ENCODE measurements around the gene C10orf71.

The C10orf71 gene

GRCh38 chr10:49364051-49364450 is 65.1 kb downstream of the C10orf71 start:
- no peak for DNase-seq

DNA sequence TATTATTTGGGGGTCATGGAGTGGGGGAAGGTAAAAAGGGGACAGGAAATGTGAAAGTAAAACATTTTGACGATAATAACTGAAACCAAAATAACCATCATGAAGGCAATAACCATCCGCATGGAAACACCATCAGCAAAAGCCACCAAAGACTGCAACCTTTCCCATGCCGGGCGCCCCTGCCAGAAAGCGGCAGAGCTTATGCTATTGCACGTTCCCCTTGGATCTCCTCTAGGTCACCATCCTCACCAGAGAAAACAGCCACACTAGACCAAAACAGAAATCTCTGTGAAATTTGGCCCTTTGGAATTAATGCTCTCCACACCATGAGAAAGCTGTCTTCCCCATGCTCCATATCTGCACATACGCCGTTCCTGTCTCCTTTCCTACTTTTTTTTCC is 65.8 kb downstream of the C10orf71 start:
- DNase-seq: no peak

- DNase-seq: no peak
Observed at GRCh38 chr10:49365275-49365674, 66.3 kb downstream of the C10orf71 start.

DNA sequence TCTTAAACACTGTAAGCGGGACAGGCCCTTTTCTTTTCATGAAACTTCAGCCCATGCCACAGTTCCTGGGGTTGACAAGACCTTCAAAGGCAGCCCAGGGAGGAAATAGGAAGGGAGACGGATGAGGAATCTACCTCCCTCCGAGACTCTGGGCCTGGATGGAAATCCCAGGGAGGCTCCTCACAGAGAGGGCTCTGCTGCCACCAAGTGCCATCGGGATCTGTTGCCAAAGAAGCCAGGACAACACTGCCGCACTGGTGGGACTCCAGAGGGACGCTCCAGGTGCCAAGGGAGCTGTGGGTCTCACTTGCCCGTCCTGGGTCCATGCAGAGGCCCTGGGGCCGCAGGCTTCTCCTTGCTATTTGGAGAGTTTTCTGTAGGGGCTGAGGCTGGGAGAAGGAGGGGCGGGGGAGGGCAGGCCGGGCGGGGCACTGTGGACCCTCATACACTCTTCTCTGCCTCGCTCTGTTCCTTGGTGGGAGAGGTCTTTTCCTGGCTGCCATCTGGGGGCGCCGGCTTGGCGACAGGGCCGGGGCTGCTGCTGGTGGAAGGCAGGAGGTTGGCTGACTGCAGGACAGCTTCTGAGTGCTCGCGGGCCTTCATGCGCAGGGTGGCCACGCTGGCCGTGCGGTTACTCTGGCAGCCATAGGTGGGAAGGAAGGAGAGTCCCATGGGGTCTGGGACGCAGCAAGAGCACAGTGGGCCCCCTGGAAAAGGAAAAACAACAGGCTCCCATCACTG is 66.9 kb downstream of the C10orf71 start:
- no peak for DNase-seq

DNA sequence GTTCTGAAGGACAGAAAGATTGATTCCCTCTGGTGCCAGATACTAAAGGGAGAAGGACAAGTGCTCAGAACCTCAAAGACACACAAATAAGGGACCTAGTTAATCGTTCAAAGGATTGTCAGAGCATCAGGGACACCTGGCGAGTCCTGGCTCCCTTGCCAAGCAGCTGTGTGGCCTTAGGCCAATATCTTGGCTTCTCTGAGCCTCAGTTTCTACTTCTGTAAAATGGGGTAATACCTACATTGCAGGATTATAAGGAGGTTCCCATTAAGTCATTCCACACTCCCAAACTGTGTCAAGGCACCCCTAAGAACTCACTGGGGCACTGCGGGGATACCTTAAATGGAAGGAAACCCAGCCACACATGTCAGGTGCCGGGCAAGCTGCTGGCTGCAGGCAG is 67.5 kb downstream of the C10orf71 start:
- no peak for DNase-seq

DNA sequence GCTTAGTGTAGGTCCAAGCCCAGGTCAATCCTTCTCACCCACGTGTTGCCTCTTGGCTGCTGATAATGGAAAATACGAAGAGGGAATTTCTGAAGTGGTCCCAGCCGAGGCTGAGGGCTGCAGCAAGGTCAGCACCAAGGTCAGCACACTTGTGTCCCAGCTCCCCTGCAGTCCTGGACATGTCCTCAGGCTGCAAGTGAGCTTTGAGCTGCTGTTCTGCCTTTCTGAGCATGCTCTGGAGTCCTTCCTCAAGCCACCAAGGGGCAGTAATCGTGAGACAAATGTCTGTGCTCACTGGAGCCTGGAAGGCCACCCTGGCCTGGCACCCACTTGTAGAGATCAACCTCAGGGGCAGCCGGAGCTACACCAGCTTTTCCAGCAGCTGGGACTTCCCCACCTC is 68.6 kb downstream of the C10orf71 start:
- no peak for DNase-seq

DNA sequence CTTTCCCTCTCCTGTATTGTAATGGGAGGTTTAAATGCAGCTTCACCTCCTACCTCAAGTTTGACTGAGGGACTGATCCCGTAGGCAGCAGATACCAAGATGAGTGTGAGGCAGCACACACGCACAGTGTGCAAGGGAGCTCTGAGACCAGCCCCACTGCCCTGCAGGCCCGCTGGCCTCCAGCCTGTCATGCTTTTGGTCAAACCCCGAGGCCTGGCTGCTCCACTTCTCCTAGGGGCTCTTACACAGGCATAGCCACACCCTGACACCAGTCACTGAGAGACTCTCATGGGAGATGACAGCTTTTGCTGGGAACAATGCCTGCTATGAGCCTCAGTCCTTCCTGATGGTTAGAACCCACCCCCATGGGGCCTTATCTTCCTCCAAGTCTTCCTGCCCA is 69.3 kb downstream of the C10orf71 start:
- no peak for DNase-seq

DNA sequence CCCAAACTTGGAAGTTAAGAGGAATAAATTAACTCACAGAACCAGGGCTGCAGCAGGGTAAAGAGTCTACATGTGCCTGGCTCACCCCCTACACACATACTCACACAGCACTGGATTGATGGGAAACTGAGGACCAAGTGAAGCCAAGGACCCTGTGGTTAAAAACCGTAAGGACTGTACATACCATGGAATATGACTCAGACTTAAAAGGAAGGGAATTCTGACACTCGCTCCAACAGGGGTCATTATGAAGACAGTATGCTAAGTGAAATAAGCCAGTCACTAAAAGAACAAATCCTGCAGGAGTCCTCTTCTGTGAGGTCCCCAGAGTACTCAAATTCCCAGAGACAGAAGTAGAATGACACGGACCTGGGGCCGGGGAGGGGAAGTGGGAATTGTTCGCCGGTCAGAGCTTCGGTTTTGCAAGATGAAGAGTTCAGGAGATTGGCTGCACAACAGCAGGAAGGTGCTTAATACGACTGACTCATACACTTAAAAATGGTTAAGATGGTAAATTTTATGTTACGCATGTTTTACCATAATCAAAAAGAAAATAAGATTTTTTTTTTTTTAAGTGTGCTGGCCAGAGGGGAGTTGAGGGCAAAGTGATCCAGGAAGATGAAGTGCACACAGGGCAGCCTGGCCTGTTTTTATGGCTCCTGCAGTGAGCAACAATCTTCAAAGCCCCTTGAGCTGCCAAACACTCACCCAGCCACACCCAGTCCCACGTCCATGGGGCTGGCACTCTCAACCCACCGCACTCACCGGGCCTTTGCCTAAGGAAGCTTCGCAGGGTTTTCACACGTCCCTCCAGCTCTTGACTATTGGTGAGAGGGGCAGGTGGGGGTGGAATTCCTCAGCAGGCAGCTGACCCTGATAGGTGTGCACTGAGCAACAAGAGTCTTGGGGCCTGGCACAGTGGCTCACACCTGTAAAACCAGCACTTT is 70.5 kb downstream of the C10orf71 start:
- no peak for DNase-seq

- DNase-seq: no peak
Observed at GRCh38 chr10:49370326-49371100, 71.5 kb downstream of the C10orf71 start.

DNA sequence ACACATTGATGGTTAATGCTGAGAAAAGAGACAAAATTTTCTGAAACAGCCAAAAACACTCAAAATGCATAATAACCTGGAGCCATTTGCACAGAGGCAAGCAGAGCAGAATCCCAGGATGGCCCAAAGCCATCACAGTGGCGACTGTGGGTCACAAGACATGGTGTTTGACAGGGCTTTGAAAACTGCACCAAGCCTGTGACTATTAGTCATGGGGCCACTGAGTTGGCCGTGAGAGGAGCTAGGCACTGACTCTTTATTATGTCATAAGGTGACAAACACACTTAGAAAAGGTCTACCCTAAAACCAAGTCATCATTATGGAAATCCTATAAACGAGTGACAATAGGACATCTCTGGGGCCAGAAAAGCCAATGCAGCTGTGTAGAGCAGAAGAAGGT is 73.0 kb downstream of the C10orf71 start:
- DNase-seq: no peak

DNA sequence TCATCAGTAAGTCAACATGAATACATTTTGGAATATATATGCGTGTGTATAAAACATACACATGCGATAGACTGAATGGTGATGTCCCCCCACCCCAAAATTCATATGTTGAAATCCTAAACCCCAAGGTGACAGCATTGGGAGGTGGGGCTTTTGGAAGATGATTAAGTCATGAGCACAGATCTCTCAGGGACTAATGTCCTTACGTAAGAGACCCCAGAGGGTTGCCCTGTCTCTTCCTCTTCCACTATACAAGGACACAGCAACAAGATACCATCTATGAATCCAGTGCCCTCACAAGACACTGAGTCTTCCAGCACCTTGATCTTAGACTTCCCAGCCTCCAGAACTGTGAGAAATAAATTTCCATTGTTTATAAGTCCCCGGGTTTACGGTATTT is 74.4 kb downstream of the C10orf71 start:
- DNase-seq: no peak

GRCh38 chr10:49374740-49375139 is 75.8 kb downstream of the C10orf71 start:
- DNase-seq: no peak

DNA sequence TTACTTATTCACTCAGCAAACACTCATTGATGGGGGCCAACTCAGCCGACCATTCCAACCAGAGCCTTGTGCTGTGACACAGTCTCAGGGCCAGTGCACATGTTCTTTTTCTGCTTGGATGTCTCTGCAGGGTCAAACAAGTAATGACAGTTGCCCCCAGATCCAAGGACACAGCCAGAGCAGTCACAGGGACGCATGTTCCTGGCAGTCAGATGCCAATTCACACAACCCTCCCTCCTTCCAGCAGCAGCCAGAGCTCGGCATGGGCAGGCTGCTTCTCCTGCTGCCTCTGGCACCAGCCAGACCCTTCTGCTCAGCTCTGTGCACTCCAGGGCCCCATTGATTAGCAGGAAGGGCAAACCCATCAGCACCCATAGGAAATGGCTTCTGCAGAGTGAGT is 76.6 kb downstream of the C10orf71 start:
- DNase-seq: no peak

Data from NCI-H1694 treated with DMSO at 0.1 percent for 48 hours (cell line).